Uterus (tissue), 4 donors: ENCODE results near the gene SEC61G. TPM values are rescaled to one million over a fixed set of nuclear protein-coding genes. Genes with fewer than 3 reads are reported as not detected.

Source experiments
- DNase-seq, 2 donors: peaks; one replicate each; pipeline ENCODE4 v3.0.0-alpha.2; 2019 to 2020
- H3K27ac ChIP-seq, 2 donors: fragments of 200-600 bp; sonication (generic); 1 replicate in 1 of 2; 2 replicates in 1 of 2; pipeline ENCODE4 v1.5.1; 2016 to 2018
- H3K27me3 ChIP-seq, 2 donors: fragments of 200-600 bp; sonication (generic); one replicate each; pipeline ENCODE4 v1.5.1; 2018 to 2019; ENCODE audit warnings: control low read depth in 1 of 2
- H3K36me3 ChIP-seq, 2 donors: fragments of 200-600 bp; sonication (generic); one replicate each; pipeline ENCODE4 v1.5.1; 2019; ENCODE audit warnings: control low read depth in 1 of 2
- H3K4me1 ChIP-seq, 2 donors: fragments of 200-600 bp; sonication (generic); one replicate each; pipeline ENCODE4 v1.5.1; 2018 to 2019; ENCODE audit warnings: control low read depth in 1 of 2
- H3K4me3 ChIP-seq, 2 donors: fragments of 200-600 bp; sonication (generic); 1 replicate in 1 of 2; 2 replicates in 1 of 2; pipeline ENCODE4 v1.5.1; 2018 to 2019; ENCODE audit warnings: mild to moderate bottlenecking in 1 of 2
- H3K9me3 ChIP-seq, 2 donors: fragments of 200-600 bp; sonication (generic); one replicate each; pipeline ENCODE4 v1.5.1; 2019; ENCODE audit warnings: control low read depth in 1 of 2
- CTCF ChIP-seq, 4 experiments: fragments of 200-600 bp in 2 of 4; fragments of 450-650 bp in 2 of 4; sonication (generic) in 2 of 4; IDR thresholded peaks; one replicate each; pipeline ENCODE4 v1.5.1; 2016 to 2019; ENCODE audit warnings: antibody characterized with exemption in 4 of 4, mild to moderate bottlenecking in 2 of 4, moderate library complexity in 1 of 4
- POLR2A ChIP-seq, 2 donors: fragments of 450-650 bp; IDR thresholded peaks; one replicate each; pipeline ENCODE4 v1.6.1; 2016; ENCODE audit warnings: antibody characterized with exemption in 2 of 2, mild to moderate bottlenecking in 1 of 2, moderate library complexity in 1 of 2
- intact Hi-C: fragments of 100-400 bp; cut with DNase I; formaldehyde crosslinking; loops from one replicate; pipeline ENCODE4 v1.15.1; 2023; ENCODE audit warnings: low total_unique reads
- total RNA-seq, 4 donors: library from RNA; depleted of rRNA in 3 of 4; stranded (reverse); fragments of >200 nt in 3 of 4; gene quantifications; one replicate each; pipeline versions ENCODE4 v1.1.0 to v1.2.4, GENCODE V29; 2014 to 2023
- donor health status: DM: yes; HTN: yes; CAD: no.

The SEC61G gene
- total RNA-seq, 4 donors from 2014 or later, result 52.7 to 530 (median 401) TPM

DNA sequence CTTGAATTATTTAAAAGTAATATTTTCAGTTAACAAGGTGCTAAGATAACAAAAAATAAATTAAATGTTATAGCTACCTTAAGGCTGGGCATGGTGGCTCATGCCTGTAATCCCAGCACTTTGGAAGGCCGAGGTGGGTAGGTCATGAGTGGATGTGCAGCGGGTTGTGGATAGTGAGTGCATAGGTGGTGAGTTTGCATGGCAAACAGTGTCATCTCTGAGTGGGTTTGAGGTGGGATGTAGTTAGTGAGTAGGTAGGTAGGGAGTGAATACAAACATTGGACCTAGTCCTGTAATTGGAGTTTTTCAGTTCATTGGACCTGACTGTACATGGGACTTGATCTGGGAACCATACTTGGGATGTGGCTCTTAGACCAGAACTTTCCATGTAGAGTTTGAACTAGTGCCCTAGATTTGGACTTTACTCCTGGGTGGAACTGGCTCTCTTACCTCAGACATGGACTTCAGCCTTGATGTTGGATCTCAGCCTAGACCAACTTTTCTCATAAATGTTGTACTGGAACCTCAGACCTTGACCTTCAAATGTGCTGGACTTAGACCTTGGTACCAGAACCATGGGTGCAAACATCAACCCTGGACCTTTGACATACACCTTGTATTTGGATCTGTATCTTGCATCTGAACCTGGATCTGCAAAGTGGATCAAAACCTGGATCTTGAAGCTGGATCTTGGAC, 47.0 kb downstream of the SEC61G start:
- H3K4me1 ChIP-seq, result no peaks in the 10 kb centered on the region
- intact Hi-C loops, result no loop called here
- H3K27ac ChIP-seq, result no peak overlapping the region
- H3K27me3 ChIP-seq, result no peaks in the 10 kb centered on the region
- no peak for DNase-seq
- TF ChIP-seq POLR2A (IDR thresholded peaks at IDR 0.05), result no peak
- no peak for TF ChIP-seq CTCF (IDR thresholded peaks at IDR 0.05)
- no peak overlapping the region for H3K4me3 ChIP-seq
- H3K9me3 ChIP-seq, result no peaks in the 10 kb centered on the region
- no peaks in the 10 kb centered on the region for H3K36me3 ChIP-seq

DNA sequence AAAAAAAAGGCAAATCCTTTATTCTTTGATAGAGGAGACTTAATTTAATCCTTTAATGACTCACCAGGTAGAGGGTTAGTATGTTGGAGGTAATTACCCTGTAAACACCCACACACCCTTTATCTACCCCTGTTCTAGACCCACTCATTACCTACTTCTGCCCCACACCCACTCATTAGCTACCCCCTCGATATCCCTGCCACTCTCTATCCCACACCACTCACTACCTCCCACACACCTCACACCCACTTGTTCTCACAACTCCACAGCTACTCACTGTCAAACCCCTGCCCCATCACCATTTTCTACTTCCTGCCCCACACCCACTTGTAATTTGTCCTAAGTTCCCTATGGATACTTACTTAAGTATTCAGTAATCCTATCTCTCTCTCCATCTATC, 49.7 kb downstream of the SEC61G start:
- intact Hi-C loops, result no loop called here

DNA sequence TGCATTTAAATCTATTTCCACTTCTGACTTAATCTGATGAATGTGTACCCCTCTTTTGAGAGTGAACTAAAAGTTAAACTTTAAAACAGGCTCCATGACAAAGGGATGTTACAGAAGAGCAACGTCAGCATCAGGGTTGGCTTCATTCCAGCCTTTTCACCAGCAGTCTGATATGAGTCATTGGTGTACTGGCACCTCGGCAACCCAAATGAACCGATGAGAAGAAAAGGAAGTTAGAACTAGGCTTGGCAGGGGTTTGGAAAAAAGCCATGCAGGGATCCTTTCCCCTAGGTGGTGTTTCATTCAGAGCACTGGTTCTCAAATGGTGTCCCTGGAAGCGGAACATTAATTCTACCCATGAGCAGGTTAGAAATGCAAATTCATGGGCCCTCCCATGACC, 53.6 kb downstream of the SEC61G start:
- DNase-seq, result no peak
- no peaks in the 10 kb centered on the region for H3K27me3 ChIP-seq
- H3K9me3 ChIP-seq, result no peaks in the 10 kb centered on the region
- intact Hi-C loops, result no loop called here
- no peaks in the 10 kb centered on the region for H3K4me1 ChIP-seq
- H3K27ac ChIP-seq, result no peak overlapping the region
- TF ChIP-seq CTCF (IDR thresholded peaks at IDR 0.05), result no peak
- TF ChIP-seq POLR2A (IDR thresholded peaks at IDR 0.05), result no peak
- no peaks in the 10 kb centered on the region for H3K36me3 ChIP-seq
- no peak overlapping the region for H3K4me3 ChIP-seq

More for the DNA sequence above, 49.7 kb downstream of the SEC61G start:
- Histone ChIP-seq H3K27ac (no peak overlapping the region), H3K9me3 (no peaks in the 10 kb centered on the region), H3K4me1 (no peaks in the 10 kb centered on the region), H3K4me3 (no peak overlapping the region), H3K36me3 (no peaks in the 10 kb centered on the region), H3K27me3 (no peaks in the 10 kb centered on the region)
- TF ChIP-seq POLR2A (IDR thresholded peaks at IDR 0.05) (no peak), CTCF (IDR thresholded peaks at IDR 0.05) (no peak)
- DNase-seq, result no peak

DNA sequence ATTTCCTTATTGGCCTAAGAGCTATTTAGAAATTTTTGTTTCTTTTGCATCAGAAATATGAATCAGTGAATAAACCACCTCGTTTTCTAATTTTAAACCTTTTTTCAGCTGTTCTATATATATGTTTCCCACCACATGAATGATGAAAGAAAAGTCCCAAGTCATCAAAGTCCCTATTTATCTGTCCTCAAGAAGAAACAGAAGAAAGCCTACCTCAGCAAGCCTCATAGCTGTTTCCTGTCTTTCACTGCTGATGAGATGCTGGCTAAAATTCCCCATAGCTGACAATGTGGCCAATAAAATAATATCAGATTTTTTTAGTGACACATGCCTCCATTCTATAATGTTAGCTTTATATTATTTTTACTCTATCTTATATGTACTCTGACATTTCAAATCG, 54.2 kb downstream of the SEC61G start:
- Histone ChIP-seq H3K27ac (no peak overlapping the region), H3K4me1 (no peaks in the 10 kb centered on the region), H3K9me3 (no peaks in the 10 kb centered on the region), H3K36me3 (no peaks in the 10 kb centered on the region), H3K27me3 (no peaks in the 10 kb centered on the region), H3K4me3 (no peak overlapping the region)
- intact Hi-C loops, result no loop called here
- no peak for DNase-seq
- TF ChIP-seq CTCF (IDR thresholded peaks at IDR 0.05) (no peak), POLR2A (IDR thresholded peaks at IDR 0.05) (no peak)

Other genes with a start within 250 kb of the SEC61G start
- gene VSTM2A, start 216.8 kb downstream of the SEC61G start, total RNA-seq, result under 1 TPM in 1 of 4 donors, not detected in 3; 0.28 TPM